K562 (cell line): ENCODE measurements around the gene PAFAH1B2. TPM values are rescaled to one million over a fixed set of nuclear protein-coding genes. Genes with fewer than 3 reads are reported as not detected.
A peak's percentile ranks its signal among the peaks of the same experiment; 100 is the strongest.

Experiments
- AFF1 ChIP-seq, 2 experiments: fragments of 450-650 bp; IDR thresholded peaks; 2 replicates each; pipeline ENCODE4 v1.6.1; 2018; ENCODE audit warnings: mild to moderate bottlenecking in 2 of 2, low read depth in 1 of 2; ENCODE audit not compliant: partially characterized antibody in 2 of 2
- BMI1 ChIP-seq: fragments of 150-350 bp; IDR thresholded peaks from 2 replicates; pipeline ENCODE4 v1.6.1; 2014; ENCODE audit warnings: low read length
- CBFB ChIP-seq: sonication (generic); formaldehyde crosslinking; IDR thresholded peaks from 2 replicates; pipeline ENCODE4 v1.4.0; 2020; ENCODE audit warnings: mild to moderate bottlenecking, missing genetic modification reagents
- ERF ChIP-seq: fragments of 450-650 bp; formaldehyde crosslinking; IDR thresholded peaks from 2 replicates; pipeline ENCODE4 v1.4.0; 2020; ENCODE audit warnings: mild to moderate bottlenecking, mixed read lengths
- GTF2A2 ChIP-seq: IDR thresholded peaks from 2 replicates; pipeline ENCODE4 v1.6.1; 2016; ENCODE audit warnings: mild to moderate bottlenecking, missing genetic modification characterization, missing compliant biosample characterization
- MEIS2 ChIP-seq: fragments of 450-650 bp; IDR thresholded peaks from 2 replicates; pipeline ENCODE4 v1.6.1; 2014; ENCODE audit warnings: mild to moderate bottlenecking; ENCODE audit not compliant: partially characterized antibody
- MTA2 ChIP-seq: fragments of 450-650 bp; IDR thresholded peaks from 2 replicates; pipeline ENCODE4 v1.6.1; 2016; ENCODE audit warnings: low read depth
- NR2C2 ChIP-seq, 2 experiments: fragments of 200-800 bp in 1 of 2; sonication (Bioruptor generic) in 1 of 2; sonication (generic) in 1 of 2; formaldehyde crosslinking in 1 of 2; IDR thresholded peaks; 2 replicates each; pipeline versions ENCODE4 v1.6.1 to v1.8.0; 2016 to 2022; ENCODE audit warnings: mild to moderate bottlenecking in 1 of 2, missing compliant biosample characterization in 1 of 2, missing genetic modification characterization in 1 of 2, missing genetic modification reagents in 1 of 2
- NR2F6 ChIP-seq: fragments of 450-650 bp; formaldehyde crosslinking; IDR thresholded peaks from 2 replicates; pipeline ENCODE4 v1.4.0; 2020; ENCODE audit warnings: mild to moderate bottlenecking
- PRMT5 ChIP-seq: sonication (generic); formaldehyde crosslinking; IDR thresholded peaks from 2 replicates; pipeline ENCODE4 v1.5.0; 2020; ENCODE audit warnings: missing genetic modification reagents
- RB1 ChIP-seq: fragments of 450-650 bp; IDR thresholded peaks from 2 replicates; pipeline ENCODE4 v1.6.1; 2017; ENCODE audit warnings: low read depth, mild to moderate bottlenecking
- RBM15 ChIP-seq: fragments of 200-400 bp; formaldehyde crosslinking; IDR thresholded peaks from 2 replicates; pipeline ENCODE4 v1.6.1; 2018; ENCODE audit warnings: mild to moderate bottlenecking, low read length, moderate library complexity; ENCODE audit not compliant: insufficient read depth
- SAP30 ChIP-seq: fragments of 200-600 bp; sonication (generic); IDR thresholded peaks from 2 replicates; pipeline ENCODE4 v1.6.1; 2012; ENCODE audit warnings: borderline replicate concordance, low read depth, mild to moderate bottlenecking, moderate library complexity, low read length, control low read depth, inconsistent platforms; ENCODE audit not compliant: insufficient read depth, poor library complexity, severe bottlenecking
- SMARCA4 ChIP-seq: fragments of 450-650 bp; IDR thresholded peaks from 2 replicates; pipeline ENCODE4 v1.6.1; 2016
- SREBF2 ChIP-seq: sonication (generic); formaldehyde crosslinking; IDR thresholded peaks from 2 replicates; pipeline ENCODE4 v1.4.0; 2020; ENCODE audit warnings: mild to moderate bottlenecking, missing genetic modification reagents
- STAT5B ChIP-seq: fragments of 250-450 bp; sonication (Bioruptor Pico); IDR thresholded peaks from 2 replicates; pipeline ENCODE4 v1.8.0; 2021; ENCODE audit warnings: mild to moderate bottlenecking, inconsistent platforms
- TSHZ1 ChIP-seq: fragments of 250-450 bp; sonication (Bioruptor Pico); IDR thresholded peaks from 2 replicates; pipeline ENCODE4 v1.4.0; 2020; ENCODE audit warnings: mild to moderate bottlenecking, moderate library complexity
- XRCC4 ChIP-seq: IDR thresholded peaks from one replicate; pipeline ENCODE4 v1.6.1; 2011; ENCODE audit not compliant: insufficient read depth, insufficient read length; ENCODE audit errors: extremely low read depth
- ZNF57 ChIP-seq: fragments of 450-650 bp; formaldehyde crosslinking; IDR thresholded peaks from 2 replicates; pipeline ENCODE4 v1.4.0; 2020; ENCODE audit warnings: mild to moderate bottlenecking, moderate library complexity
- ZNF707 ChIP-seq: fragments of 250-450 bp; sonication (Bioruptor Pico); conservative IDR thresholded peaks from 2 replicates; pipeline ENCODE4 v1.8.0; 2022; ENCODE audit warnings: inconsistent platforms, mild to moderate bottlenecking, moderate library complexity
- ZNF778 ChIP-seq: fragments of 450-650 bp; formaldehyde crosslinking; IDR thresholded peaks from 2 replicates; pipeline ENCODE4 v1.4.0; 2020; ENCODE audit warnings: mild to moderate bottlenecking, moderate library complexity
- polyA plus RNA-seq, 8 experiments: library from polyadenylated mRNA; depleted of rRNA in 4 of 8; stranded (reverse) in 5 of 8; unstranded in 3 of 8; fragments of >200 nt; fragmentation: Nextera tagmentation in 2 of 8; fragmentation: Illumina TruSeq in 1 of 8; extraction: Ambion mirVana in 2 of 8; extraction: Trizol in 1 of 8; gene quantifications; 2 replicates each; pipeline versions ENCODE4 v1.2.1 to v1.2.3, GENCODE V29; 2011 to 2014; ENCODE audit warnings: inconsistent platforms in 1 of 8, missing spikeins in 1 of 8
- total RNA-seq, 7 experiments: library from RNA; depleted of rRNA in 6 of 7; stranded (reverse); fragments of >200 nt in 6 of 7; fragmentation: Illumina TruSeq in 2 of 7; extraction: Trizol in 2 of 7; gene quantifications; 2 replicates each; pipeline versions ENCODE4 v1.2.1 to v1.2.3, GENCODE V29; 2011 to 2021; ENCODE audit warnings: low replicate concordance in 1 of 7

Gene PAFAH1B2
- total and polyA plus RNA-seq, 9 of the 15 experiments (the other 6 are each of a cell fraction or from before 2014, with no cell fraction given) = 27.8 to 94.7 (median 64.9) TPM

- TF ChIP-seq AFF1 (IDR thresholded peaks at IDR 0.05; ENCODE audit: low read depth in 1 of 2, partially characterized antibody in 2 of 2) (peak in 1 of 2 experiments; percentile 64), NR2C2 (CRISPR knock-in tag; IDR thresholded peaks at IDR 0.05) (no peak), NR2C2 (tag; IDR thresholded peaks at IDR 0.05) (no peak), ERF (CRISPR knock-in tag) (no peak), CBFB (CRISPR knock-in tag) (no peak), NR2F6 (no peak), SMARCA4 (peak; percentile 93), GTF2A2 (tag) (no peak), TSHZ1 (CRISPR knock-in tag) (no peak), MTA2 (peak; percentile 93), SAP30 (no peak), ZNF57 (CRISPR knock-in tag) (no peak), STAT5B (no peak), SREBF2 (CRISPR knock-in tag) (no peak), PRMT5 (CRISPR knock-in tag) (no peak), XRCC4 (no peak), RBM15 (no peak), ZNF707 (CRISPR knock-in tag) (no peak), RB1 (0 out of 2 replicates have a peak, but pooled peaks have one; percentile 44), BMI1 (no peak), ZNF778 (CRISPR knock-in tag) (no peak), MEIS2 (peak; percentile 98)
These were observed 79.9 kb downstream of the PAFAH1B2 start (continued) for GRCh38 chr11:117223741-117224689.
